ENCODE results near the gene DPY19L2.
"Not testable (repeated sequence)": the region's sequence is repeated elsewhere in the genome, so short reads cannot be mapped to it uniquely, and the experiment has no call there.

DNA sequence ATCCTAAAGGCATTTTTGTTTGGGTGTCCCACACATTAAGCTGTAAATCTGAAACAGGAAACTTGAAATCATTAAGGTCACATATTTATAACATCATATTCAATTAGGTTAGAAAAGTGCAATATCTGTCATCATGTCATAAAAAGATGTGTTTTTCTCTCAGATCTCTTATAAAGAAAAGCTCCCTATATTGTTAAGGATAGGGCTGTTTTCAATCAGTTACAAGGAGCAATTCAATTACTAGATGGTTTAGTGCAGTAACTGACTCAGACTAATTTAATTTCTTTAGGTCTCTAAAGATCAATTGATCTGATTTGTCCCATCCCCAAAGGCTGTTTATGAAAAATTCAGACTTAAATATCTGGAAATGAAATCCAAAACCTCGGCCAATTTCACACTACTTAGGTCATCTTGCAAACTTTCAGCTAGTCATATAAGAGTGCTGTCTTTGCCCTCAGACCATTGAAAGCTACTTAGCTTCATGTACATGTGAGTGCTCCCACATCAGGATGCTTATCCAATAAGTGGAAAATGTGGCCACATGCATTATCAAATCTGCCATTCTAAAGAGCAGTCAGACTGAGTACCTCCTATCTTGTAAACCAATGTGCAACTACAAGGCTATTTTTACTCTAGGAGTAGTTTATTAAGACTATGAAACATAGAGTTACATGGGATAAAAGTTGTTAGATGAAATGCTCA is 44.8 kb upstream of the DPY19L2 start:
- TF ChIP-seq, protein P1, sequence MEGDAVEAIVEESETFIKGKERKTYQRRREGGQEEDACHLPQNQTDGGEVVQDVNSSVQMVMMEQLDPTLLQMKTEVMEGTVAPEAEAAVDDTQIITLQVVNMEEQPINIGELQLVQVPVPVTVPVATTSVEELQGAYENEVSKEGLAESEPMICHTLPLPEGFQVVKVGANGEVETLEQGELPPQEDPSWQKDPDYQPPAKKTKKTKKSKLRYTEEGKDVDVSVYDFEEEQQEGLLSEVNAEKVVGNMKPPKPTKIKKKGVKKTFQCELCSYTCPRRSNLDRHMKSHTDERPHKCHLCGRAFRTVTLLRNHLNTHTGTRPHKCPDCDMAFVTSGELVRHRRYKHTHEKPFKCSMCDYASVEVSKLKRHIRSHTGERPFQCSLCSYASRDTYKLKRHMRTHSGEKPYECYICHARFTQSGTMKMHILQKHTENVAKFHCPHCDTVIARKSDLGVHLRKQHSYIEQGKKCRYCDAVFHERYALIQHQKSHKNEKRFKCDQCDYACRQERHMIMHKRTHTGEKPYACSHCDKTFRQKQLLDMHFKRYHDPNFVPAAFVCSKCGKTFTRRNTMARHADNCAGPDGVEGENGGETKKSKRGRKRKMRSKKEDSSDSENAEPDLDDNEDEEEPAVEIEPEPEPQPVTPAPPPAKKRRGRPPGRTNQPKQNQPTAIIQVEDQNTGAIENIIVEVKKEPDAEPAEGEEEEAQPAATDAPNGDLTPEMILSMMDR (conservative IDR thresholded peaks at IDR 0.05; ENCODE audit: low read length): not testable (repeated sequence)
- TF ChIP-seq EZH2phosphoT487 (IDR thresholded peaks at IDR 0.05; ENCODE audit: borderline replicate concordance): not testable (repeated sequence)

Measured in Loucy (cell line).